Liver (tissue), 9 donors: ENCODE data around the gene ERBB4. TPM values are rescaled to one million over a fixed set of nuclear protein-coding genes. Genes with fewer than 3 reads are reported as not detected.

Experiments
- DNase-seq: peaks from one replicate; pipeline ENCODE4 v3.0.0-alpha.2; 2017; ENCODE audit warnings: low spot score
- H3K27ac ChIP-seq, 2 donors: one replicate each; pipeline ENCODE4 v1.7.0; 2013; ENCODE audit warnings: inconsistent platforms in 2 of 2, low read length in 2 of 2, control low read depth in 1 of 2, low read depth in 1 of 2, mild to moderate bottlenecking in 1 of 2
- H3K27me3 ChIP-seq, 4 donors: one replicate each; pipeline versions ENCODE4 v1.6.1 to v1.7.0; 2013; ENCODE audit warnings: low read length in 3 of 4, inconsistent platforms in 1 of 4, mild to moderate bottlenecking in 1 of 4, moderate library complexity in 1 of 4; ENCODE audit not compliant: control insufficient read depth in 4 of 4, insufficient read depth in 4 of 4
- H3K36me3 ChIP-seq, 4 donors: one replicate each; pipeline versions ENCODE4 v1.6.1 to v1.7.0; 2013; ENCODE audit warnings: low read length in 3 of 4, mild to moderate bottlenecking in 3 of 4, low read depth in 1 of 4, moderate library complexity in 1 of 4; ENCODE audit not compliant: control insufficient read depth in 4 of 4, insufficient read depth in 3 of 4
- H3K4me1 ChIP-seq, 4 donors: one replicate each; pipeline versions ENCODE4 v1.6.1 to v1.7.0; 2013; ENCODE audit warnings: low read length in 3 of 4, mild to moderate bottlenecking in 3 of 4, moderate library complexity in 1 of 4; ENCODE audit not compliant: control insufficient read depth in 4 of 4, insufficient read depth in 4 of 4
- H3K4me3 ChIP-seq, 3 donors: one replicate each; pipeline versions ENCODE4 v1.6.1 to v1.7.0; 2013; ENCODE audit warnings: low read length in 3 of 3, control low read depth in 1 of 3, low read depth in 1 of 3, mild to moderate bottlenecking in 1 of 3
- H3K9ac ChIP-seq, 2 donors: one replicate each; pipeline ENCODE4 v1.7.0; 2013; ENCODE audit warnings: low read length in 2 of 2, mild to moderate bottlenecking in 2 of 2, moderate library complexity in 2 of 2, control low read depth in 1 of 2, low read depth in 1 of 2
- H3K9me3 ChIP-seq, 4 donors: one replicate each; pipeline versions ENCODE4 v1.6.1 to v1.7.0; 2013; ENCODE audit warnings: low read length in 3 of 4; ENCODE audit not compliant: control insufficient read depth in 4 of 4
- ATF3 ChIP-seq: IDR thresholded peaks from 2 replicates; pipeline ENCODE4 v1.6.1; 2016; ENCODE audit warnings: antibody characterized with exemption
- EGR1 ChIP-seq, 2 donors: IDR thresholded peaks; 2 replicates each; pipeline ENCODE4 v1.6.1; 2016 to 2018; ENCODE audit warnings: antibody characterized with exemption in 2 of 2, low read depth in 2 of 2
- FOXA1 ChIP-seq: IDR thresholded peaks from 2 replicates; pipeline ENCODE4 v1.6.1; 2016; ENCODE audit warnings: antibody characterized with exemption
- FOXA2 ChIP-seq: IDR thresholded peaks from 2 replicates; pipeline ENCODE4 v1.6.1; 2016; ENCODE audit warnings: antibody characterized with exemption
- GABPA ChIP-seq, 2 donors: IDR thresholded peaks in 1 of 2; conservative IDR thresholded peaks in 1 of 2; 2 replicates each; pipeline ENCODE4 v1.6.1; 2016; ENCODE audit warnings: antibody characterized with exemption in 2 of 2, mild to moderate bottlenecking in 1 of 2, moderate library complexity in 1 of 2
- HNF4A ChIP-seq, 2 donors: conservative IDR thresholded peaks; 2 replicates each; pipeline ENCODE4 v1.6.1; 2016; ENCODE audit warnings: antibody characterized with exemption in 2 of 2, mild to moderate bottlenecking in 2 of 2
- HNF4G ChIP-seq: IDR thresholded peaks from 2 replicates; pipeline ENCODE4 v1.6.1; 2016; ENCODE audit warnings: antibody characterized with exemption
- JUND ChIP-seq, 2 donors: IDR thresholded peaks; 2 replicates each; pipeline ENCODE4 v1.6.1; 2016; ENCODE audit warnings: antibody characterized with exemption in 2 of 2
- NR2F2 ChIP-seq: IDR thresholded peaks from 2 replicates; pipeline ENCODE4 v1.6.1; 2016; ENCODE audit warnings: antibody characterized with exemption
- RAD21 ChIP-seq, 2 donors: IDR thresholded peaks; 2 replicates each; pipeline ENCODE4 v1.6.1; 2016; ENCODE audit warnings: antibody characterized with exemption in 2 of 2, mild to moderate bottlenecking in 2 of 2
- RXRA ChIP-seq, 2 donors: IDR thresholded peaks; 2 replicates each; pipeline ENCODE4 v1.6.1; 2017 to 2018; ENCODE audit warnings: antibody characterized with exemption in 2 of 2, mild to moderate bottlenecking in 1 of 2
- SP1 ChIP-seq: IDR thresholded peaks from 2 replicates; pipeline ENCODE4 v1.6.1; 2018; ENCODE audit warnings: antibody characterized with exemption, mild to moderate bottlenecking
- TAF1 ChIP-seq: conservative IDR thresholded peaks from 2 replicates; pipeline ENCODE4 v1.6.1; 2016; ENCODE audit warnings: antibody characterized with exemption, mild to moderate bottlenecking
- YY1 ChIP-seq: IDR thresholded peaks from 2 replicates; pipeline ENCODE4 v1.6.1; 2016; ENCODE audit warnings: antibody characterized with exemption, mild to moderate bottlenecking
- WGBS: extraction: QIAGEN DNeasy Blood & Tissue Kit; methylation state at CpG from one replicate; pipeline ENCODE4 v1.1.7; 2013; 5-methylcytosine and 5-hydroxymethylcytosine counted together
- polyA plus RNA-seq, 2 donors: library from polyadenylated mRNA; stranded (reverse) in 1 of 2; unstranded in 1 of 2; fragments of 200-250 nt in 1 of 2; fragments of >200 nt in 1 of 2; fragmentation: Nextera tagmentation in 1 of 2; extraction: Ambion mirVana in 1 of 2; gene quantifications; one replicate each; pipeline versions ENCODE4 v1.2.1 to v1.2.3, GENCODE V29; 2013 to 2015
- total RNA-seq, 2 donors: library from RNA; depleted of rRNA; stranded (reverse); fragments of >200 nt; gene quantifications; one replicate each; pipeline ENCODE4 v1.2.3, GENCODE V29; 2014
- TF ChIP-seq, protein P1 (sequence below): IDR thresholded peaks from 2 replicates; pipeline ENCODE4 v1.6.1; 2016; ENCODE audit warnings: antibody characterized with exemption, mild to moderate bottlenecking
- TF ChIP-seq, protein P2 (sequence below): IDR thresholded peaks from 2 replicates; pipeline ENCODE4 v1.6.1; 2016; ENCODE audit warnings: antibody characterized with exemption
- TF ChIP-seq, protein P3 (sequence below): IDR thresholded peaks from 2 replicates; pipeline ENCODE4 v1.6.1; 2016; ENCODE audit warnings: antibody characterized with exemption
- TF ChIP-seq, protein P4 (sequence below): fragments of 150-350 bp; IDR thresholded peaks from 2 replicates; pipeline ENCODE4 v1.5.1; 2017; ENCODE audit warnings: improper control_type of control experiment, low read depth, low read length; ENCODE audit not compliant: missing input control
- donor health status: healthy.
- donor health status: healthy.
- donor health status: healthy.
- donor health status: healthy.
- donor health status: healthy.

Gene ERBB4
- total and polyA plus RNA-seq, 4 donors, result 0.03 to 0.42 TPM; not detected in 2

DNA sequence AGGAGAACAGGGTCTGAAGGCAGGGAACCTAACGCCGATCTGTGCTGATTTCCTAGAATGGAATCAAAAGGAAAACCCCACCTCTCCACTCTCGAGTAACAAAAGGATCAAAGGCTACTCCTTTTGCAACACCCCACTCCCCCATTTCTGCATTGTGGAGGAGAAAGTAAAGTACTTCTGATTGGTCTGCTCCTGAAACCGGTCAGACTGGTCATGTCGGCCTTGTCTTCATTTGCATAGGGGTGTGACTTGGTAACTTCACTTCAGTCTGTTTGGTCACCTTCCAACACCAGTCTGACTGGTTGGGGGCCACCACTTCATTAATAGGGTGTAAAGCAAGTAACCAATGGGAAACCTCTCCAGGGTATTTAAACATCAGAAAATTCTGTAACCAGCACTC lies 771.9 kb downstream of the ERBB4 start:
- H3K27ac ChIP-seq, result no peak overlapping the region
- no peak overlapping the region for H3K9ac ChIP-seq
- H3K27me3 ChIP-seq, result peaks cover 0 to 3% (median 1%) of the 10 kb centered on the region in 4 donors
- DNase-seq, result no peak
- 57% methylated on average over 5 of the region's 5 CpGs for WGBS
- TF ChIP-seq, protein P1, sequence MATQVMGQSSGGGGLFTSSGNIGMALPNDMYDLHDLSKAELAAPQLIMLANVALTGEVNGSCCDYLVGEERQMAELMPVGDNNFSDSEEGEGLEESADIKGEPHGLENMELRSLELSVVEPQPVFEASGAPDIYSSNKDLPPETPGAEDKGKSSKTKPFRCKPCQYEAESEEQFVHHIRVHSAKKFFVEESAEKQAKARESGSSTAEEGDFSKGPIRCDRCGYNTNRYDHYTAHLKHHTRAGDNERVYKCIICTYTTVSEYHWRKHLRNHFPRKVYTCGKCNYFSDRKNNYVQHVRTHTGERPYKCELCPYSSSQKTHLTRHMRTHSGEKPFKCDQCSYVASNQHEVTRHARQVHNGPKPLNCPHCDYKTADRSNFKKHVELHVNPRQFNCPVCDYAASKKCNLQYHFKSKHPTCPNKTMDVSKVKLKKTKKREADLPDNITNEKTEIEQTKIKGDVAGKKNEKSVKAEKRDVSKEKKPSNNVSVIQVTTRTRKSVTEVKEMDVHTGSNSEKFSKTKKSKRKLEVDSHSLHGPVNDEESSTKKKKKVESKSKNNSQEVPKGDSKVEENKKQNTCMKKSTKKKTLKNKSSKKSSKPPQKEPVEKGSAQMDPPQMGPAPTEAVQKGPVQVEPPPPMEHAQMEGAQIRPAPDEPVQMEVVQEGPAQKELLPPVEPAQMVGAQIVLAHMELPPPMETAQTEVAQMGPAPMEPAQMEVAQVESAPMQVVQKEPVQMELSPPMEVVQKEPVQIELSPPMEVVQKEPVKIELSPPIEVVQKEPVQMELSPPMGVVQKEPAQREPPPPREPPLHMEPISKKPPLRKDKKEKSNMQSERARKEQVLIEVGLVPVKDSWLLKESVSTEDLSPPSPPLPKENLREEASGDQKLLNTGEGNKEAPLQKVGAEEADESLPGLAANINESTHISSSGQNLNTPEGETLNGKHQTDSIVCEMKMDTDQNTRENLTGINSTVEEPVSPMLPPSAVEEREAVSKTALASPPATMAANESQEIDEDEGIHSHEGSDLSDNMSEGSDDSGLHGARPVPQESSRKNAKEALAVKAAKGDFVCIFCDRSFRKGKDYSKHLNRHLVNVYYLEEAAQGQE, result no peak
- TF ChIP-seq FOXA2 (no peak), ATF3 (no peak), HNF4G (no peak), JUND (IDR thresholded peaks at IDR 0.05) (no peak), TAF1 (no peak), SP1 (no peak), RXRA (IDR thresholded peaks at IDR 0.05) (no peak), RAD21 (IDR thresholded peaks at IDR 0.05) (no peak), EGR1 (IDR thresholded peaks at IDR 0.05; ENCODE audit: low read depth in 2 of 2) (no peak), GABPA (IDR thresholded peaks at IDR 0.05 in 1 of 2, conservative IDR thresholded peaks at IDR 0.05 in 1 of 2) (no peak), HNF4A (conservative IDR thresholded peaks at IDR 0.05) (no peak)
- TF ChIP-seq, protein P2, sequence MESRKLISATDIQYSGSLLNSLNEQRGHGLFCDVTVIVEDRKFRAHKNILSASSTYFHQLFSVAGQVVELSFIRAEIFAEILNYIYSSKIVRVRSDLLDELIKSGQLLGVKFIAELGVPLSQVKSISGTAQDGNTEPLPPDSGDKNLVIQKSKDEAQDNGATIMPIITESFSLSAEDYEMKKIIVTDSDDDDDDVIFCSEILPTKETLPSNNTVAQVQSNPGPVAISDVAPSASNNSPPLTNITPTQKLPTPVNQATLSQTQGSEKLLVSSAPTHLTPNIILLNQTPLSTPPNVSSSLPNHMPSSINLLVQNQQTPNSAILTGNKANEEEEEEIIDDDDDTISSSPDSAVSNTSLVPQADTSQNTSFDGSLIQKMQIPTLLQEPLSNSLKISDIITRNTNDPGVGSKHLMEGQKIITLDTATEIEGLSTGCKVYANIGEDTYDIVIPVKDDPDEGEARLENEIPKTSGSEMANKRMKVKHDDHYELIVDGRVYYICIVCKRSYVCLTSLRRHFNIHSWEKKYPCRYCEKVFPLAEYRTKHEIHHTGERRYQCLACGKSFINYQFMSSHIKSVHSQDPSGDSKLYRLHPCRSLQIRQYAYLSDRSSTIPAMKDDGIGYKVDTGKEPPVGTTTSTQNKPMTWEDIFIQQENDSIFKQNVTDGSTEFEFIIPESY, result no peak
- TF ChIP-seq, protein P3, sequence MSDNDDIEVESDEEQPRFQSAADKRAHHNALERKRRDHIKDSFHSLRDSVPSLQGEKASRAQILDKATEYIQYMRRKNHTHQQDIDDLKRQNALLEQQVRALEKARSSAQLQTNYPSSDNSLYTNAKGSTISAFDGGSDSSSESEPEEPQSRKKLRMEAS, result no peak
- TF ChIP-seq, protein P4, sequence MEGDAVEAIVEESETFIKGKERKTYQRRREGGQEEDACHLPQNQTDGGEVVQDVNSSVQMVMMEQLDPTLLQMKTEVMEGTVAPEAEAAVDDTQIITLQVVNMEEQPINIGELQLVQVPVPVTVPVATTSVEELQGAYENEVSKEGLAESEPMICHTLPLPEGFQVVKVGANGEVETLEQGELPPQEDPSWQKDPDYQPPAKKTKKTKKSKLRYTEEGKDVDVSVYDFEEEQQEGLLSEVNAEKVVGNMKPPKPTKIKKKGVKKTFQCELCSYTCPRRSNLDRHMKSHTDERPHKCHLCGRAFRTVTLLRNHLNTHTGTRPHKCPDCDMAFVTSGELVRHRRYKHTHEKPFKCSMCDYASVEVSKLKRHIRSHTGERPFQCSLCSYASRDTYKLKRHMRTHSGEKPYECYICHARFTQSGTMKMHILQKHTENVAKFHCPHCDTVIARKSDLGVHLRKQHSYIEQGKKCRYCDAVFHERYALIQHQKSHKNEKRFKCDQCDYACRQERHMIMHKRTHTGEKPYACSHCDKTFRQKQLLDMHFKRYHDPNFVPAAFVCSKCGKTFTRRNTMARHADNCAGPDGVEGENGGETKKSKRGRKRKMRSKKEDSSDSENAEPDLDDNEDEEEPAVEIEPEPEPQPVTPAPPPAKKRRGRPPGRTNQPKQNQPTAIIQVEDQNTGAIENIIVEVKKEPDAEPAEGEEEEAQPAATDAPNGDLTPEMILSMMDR, result no peak
- no peaks in the 10 kb centered on the region for H3K36me3 ChIP-seq
- peaks cover 0 to 3% (median 0%) of the 10 kb centered on the region in 4 donors for H3K9me3 ChIP-seq
- H3K4me3 ChIP-seq, result no peak overlapping the region
- no peaks in the 10 kb centered on the region for H3K4me1 ChIP-seq

DNA sequence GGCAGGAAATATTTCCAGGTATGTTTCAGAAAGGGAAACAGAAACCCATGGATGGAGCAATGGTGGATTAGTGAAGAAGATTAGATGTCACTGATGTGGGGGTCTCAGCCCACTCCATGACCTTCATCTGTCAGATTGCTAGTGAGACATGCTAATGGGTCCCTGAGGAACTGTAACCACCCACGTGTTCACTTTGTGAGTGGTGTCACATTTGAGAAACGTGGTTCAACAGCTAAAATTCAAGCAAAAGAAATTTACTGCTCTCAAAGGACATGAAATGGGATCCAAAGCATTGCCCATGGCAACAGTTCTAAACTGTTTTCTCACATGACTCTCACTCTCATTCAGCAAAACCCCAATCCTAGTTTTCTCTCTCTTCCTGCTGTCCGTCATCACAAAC lies 776.1 kb downstream of the ERBB4 start:
- no peak for DNase-seq
- 60% methylated on average over 3 of the region's 3 CpGs for WGBS
- no peaks in the 10 kb centered on the region for H3K9me3 ChIP-seq
- TF ChIP-seq, protein P3, result no peak
- TF ChIP-seq FOXA2 (no peak), RXRA (IDR thresholded peaks at IDR 0.05) (no peak), GABPA (IDR thresholded peaks at IDR 0.05 in 1 of 2, conservative IDR thresholded peaks at IDR 0.05 in 1 of 2) (no peak), YY1 (no peak), NR2F2 (no peak), SP1 (no peak), FOXA1 (no peak), JUND (IDR thresholded peaks at IDR 0.05) (no peak)
- TF ChIP-seq, protein P2, result no peak
- peaks cover 0 to 7% (median 3%) of the 10 kb centered on the region in 4 donors for H3K27me3 ChIP-seq
- H3K36me3 ChIP-seq, result no peaks in the 10 kb centered on the region
- no peak overlapping the region for H3K4me3 ChIP-seq
- H3K9ac ChIP-seq, result no peak overlapping the region
- H3K4me1 ChIP-seq, result no peaks in the 10 kb centered on the region
- H3K27ac ChIP-seq, result no peak overlapping the region
